Sigmoid colon (tissue), 4 donors: ENCODE data around the gene CTIF.

Source experiments
- POLR2AphosphoS5 ChIP-seq, 4 donors: sonication (generic); formaldehyde crosslinking; IDR thresholded peaks; one replicate each; pipeline ENCODE4 v1.6.1; 2017; ENCODE audit warnings: antibody characterized with exemption in 4 of 4
- TF ChIP-seq, protein P1 (sequence below), 4 experiments: fragments of 450-650 bp in 3 of 4; fragments of 200-600 bp in 1 of 4; IDR thresholded peaks; one replicate each; pipeline ENCODE4 v1.5.1; 2016 to 2019; ENCODE audit warnings: antibody characterized with exemption in 4 of 4, mild to moderate bottlenecking in 3 of 4, moderate library complexity in 2 of 4

GRCh38 chr18:48805826-48806535, 267.1 kb downstream of the CTIF start:
- TF ChIP-seq, protein P1, sequence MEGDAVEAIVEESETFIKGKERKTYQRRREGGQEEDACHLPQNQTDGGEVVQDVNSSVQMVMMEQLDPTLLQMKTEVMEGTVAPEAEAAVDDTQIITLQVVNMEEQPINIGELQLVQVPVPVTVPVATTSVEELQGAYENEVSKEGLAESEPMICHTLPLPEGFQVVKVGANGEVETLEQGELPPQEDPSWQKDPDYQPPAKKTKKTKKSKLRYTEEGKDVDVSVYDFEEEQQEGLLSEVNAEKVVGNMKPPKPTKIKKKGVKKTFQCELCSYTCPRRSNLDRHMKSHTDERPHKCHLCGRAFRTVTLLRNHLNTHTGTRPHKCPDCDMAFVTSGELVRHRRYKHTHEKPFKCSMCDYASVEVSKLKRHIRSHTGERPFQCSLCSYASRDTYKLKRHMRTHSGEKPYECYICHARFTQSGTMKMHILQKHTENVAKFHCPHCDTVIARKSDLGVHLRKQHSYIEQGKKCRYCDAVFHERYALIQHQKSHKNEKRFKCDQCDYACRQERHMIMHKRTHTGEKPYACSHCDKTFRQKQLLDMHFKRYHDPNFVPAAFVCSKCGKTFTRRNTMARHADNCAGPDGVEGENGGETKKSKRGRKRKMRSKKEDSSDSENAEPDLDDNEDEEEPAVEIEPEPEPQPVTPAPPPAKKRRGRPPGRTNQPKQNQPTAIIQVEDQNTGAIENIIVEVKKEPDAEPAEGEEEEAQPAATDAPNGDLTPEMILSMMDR (IDR thresholded peaks at IDR 0.05): no peak
- no peak for TF ChIP-seq POLR2AphosphoS5 (IDR thresholded peaks at IDR 0.05)
